OCI-LY3 (cell line): ENCODE results near the gene RPS25.

Source experiments
- EZH2phosphoT487 ChIP-seq: fragments of 200-600 bp; shearing (Covaris generic); IDR thresholded peaks from 2 replicates; pipeline ENCODE4 v1.6.1; 2018; ENCODE audit warnings: antibody characterized with exemption, mixed run types, low read depth
- TF ChIP-seq, protein P1 (sequence below): fragments of 200-600, 300-600 bp; sonication (generic); IDR thresholded peaks from 2 replicates; pipeline ENCODE4 v1.5.1; 2014; ENCODE audit warnings: antibody characterized with exemption, low read length, low read depth

DNA sequence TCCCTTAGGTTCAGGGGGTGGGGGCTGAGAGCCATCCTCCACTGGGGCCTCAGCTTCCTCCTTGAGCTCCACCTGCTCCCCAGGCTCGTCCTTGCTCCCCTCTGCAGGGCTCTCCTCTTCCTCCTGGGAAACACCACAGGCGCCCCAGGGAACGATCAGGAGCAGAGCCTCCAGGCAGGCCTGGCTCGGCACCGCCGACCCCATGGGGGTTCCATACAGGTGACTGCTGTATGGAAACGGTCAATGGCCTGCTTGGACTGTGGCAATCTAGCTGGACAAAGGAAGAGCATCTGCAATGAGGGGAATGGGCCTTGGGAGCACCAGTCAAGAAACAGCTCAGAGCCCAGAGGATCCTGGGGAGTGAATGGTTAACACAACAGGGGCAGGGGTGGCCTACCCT, 30.9 kb upstream of the RPS25 start:
- TF ChIP-seq, protein P1, sequence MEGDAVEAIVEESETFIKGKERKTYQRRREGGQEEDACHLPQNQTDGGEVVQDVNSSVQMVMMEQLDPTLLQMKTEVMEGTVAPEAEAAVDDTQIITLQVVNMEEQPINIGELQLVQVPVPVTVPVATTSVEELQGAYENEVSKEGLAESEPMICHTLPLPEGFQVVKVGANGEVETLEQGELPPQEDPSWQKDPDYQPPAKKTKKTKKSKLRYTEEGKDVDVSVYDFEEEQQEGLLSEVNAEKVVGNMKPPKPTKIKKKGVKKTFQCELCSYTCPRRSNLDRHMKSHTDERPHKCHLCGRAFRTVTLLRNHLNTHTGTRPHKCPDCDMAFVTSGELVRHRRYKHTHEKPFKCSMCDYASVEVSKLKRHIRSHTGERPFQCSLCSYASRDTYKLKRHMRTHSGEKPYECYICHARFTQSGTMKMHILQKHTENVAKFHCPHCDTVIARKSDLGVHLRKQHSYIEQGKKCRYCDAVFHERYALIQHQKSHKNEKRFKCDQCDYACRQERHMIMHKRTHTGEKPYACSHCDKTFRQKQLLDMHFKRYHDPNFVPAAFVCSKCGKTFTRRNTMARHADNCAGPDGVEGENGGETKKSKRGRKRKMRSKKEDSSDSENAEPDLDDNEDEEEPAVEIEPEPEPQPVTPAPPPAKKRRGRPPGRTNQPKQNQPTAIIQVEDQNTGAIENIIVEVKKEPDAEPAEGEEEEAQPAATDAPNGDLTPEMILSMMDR = no peak
- no peak for TF ChIP-seq EZH2phosphoT487
